H9 (cell line): ENCODE measurements around the gene KRTAP10-12. TPM values are rescaled to one million over a fixed set of nuclear protein-coding genes. Genes with fewer than 3 reads are reported as not detected.
A peak's percentile ranks its signal among the peaks of the same experiment; 100 is the strongest.

Experiments
- DNase-seq: peaks from one replicate; pipeline ENCODE4 v3.0.0-alpha.2; 2017
- H2AFZ ChIP-seq: one replicate; pipeline ENCODE4 v1.6.1; 2013; ENCODE audit warnings: mild to moderate bottlenecking, low read length, control low read depth, moderate library complexity
- H2AK5ac ChIP-seq: 2 replicates; pipeline ENCODE4 v1.6.1; 2013; ENCODE audit warnings: low read length, control low read depth, mixed read lengths; ENCODE audit not compliant: insufficient read length
- H2BK120ac ChIP-seq: one replicate; pipeline ENCODE4 v1.6.1; 2013; ENCODE audit warnings: low read depth, mild to moderate bottlenecking, low read length, control low read depth, inconsistent platforms; ENCODE audit not compliant: poor library complexity, severe bottlenecking
- H2BK12ac ChIP-seq: 2 replicates; pipeline ENCODE4 v1.6.1; 2013; ENCODE audit warnings: low read length, control low read depth, mixed read lengths, low read depth; ENCODE audit not compliant: insufficient read length
- H2BK15ac ChIP-seq: 2 replicates; pipeline ENCODE4 v1.6.1; 2013; ENCODE audit warnings: low read depth, low read length, control low read depth
- H2BK20ac ChIP-seq: one replicate; pipeline ENCODE4 v1.6.1; 2013; ENCODE audit warnings: low read depth, mild to moderate bottlenecking, low read length, control low read depth, inconsistent platforms; ENCODE audit not compliant: poor library complexity, severe bottlenecking
- H2BK5ac ChIP-seq: 2 replicates; pipeline ENCODE4 v1.6.1; 2013; ENCODE audit warnings: low read length, control low read depth, mixed read lengths; ENCODE audit not compliant: insufficient read length
- H3K14ac ChIP-seq: 2 replicates; pipeline ENCODE4 v1.6.1; 2013; ENCODE audit warnings: low read length, control low read depth; ENCODE audit not compliant: insufficient read depth
- H3K18ac ChIP-seq: 2 replicates; pipeline ENCODE4 v1.6.1; 2013; ENCODE audit warnings: low read depth, mild to moderate bottlenecking, mixed read lengths, low read length, control low read depth; ENCODE audit not compliant: insufficient read length
- H3K23ac ChIP-seq: 2 replicates; pipeline ENCODE4 v1.6.1; 2013; ENCODE audit warnings: low read length, control low read depth, mixed read lengths, low read depth; ENCODE audit not compliant: insufficient read length
- H3K23me2 ChIP-seq: 2 replicates; pipeline ENCODE4 v1.6.1; 2013; ENCODE audit warnings: low read depth, mild to moderate bottlenecking, mixed read lengths, low read length, control low read depth; ENCODE audit not compliant: insufficient read length, poor library complexity, severe bottlenecking
- H3K27ac ChIP-seq: 2 replicates; pipeline ENCODE4 v1.5.1; 2013; ENCODE audit warnings: low read length, control low read depth, mixed read lengths, low read depth; ENCODE audit not compliant: insufficient read length
- H3K27me3 ChIP-seq: 2 replicates; pipeline ENCODE4 v1.6.1; 2013; ENCODE audit warnings: low read length, control low read depth, inconsistent platforms; ENCODE audit not compliant: insufficient read depth
- H3K4ac ChIP-seq: 2 replicates; pipeline ENCODE4 v1.6.1; 2013; ENCODE audit warnings: low read depth, mild to moderate bottlenecking, control low read depth, inconsistent platforms, low read length, moderate library complexity
- H3K4me1 ChIP-seq: 2 replicates; pipeline ENCODE4 v1.6.1; 2013; ENCODE audit warnings: low read length, control low read depth, inconsistent platforms; ENCODE audit not compliant: insufficient read depth
- H3K4me2 ChIP-seq: 2 replicates; pipeline ENCODE4 v1.6.1; 2013; ENCODE audit warnings: low read length, control low read depth, mixed read lengths; ENCODE audit not compliant: insufficient read length, insufficient read depth
- H3K56ac ChIP-seq: 2 replicates; pipeline ENCODE4 v1.6.1; 2013; ENCODE audit warnings: low read depth, mild to moderate bottlenecking, mixed read lengths, low read length, control low read depth; ENCODE audit not compliant: insufficient read length
- H3K79me1 ChIP-seq: 2 replicates; pipeline ENCODE4 v1.6.1; 2013; ENCODE audit warnings: low read depth, mild to moderate bottlenecking, moderate library complexity, low read length, control low read depth, inconsistent platforms; ENCODE audit not compliant: insufficient read depth, poor library complexity, severe bottlenecking
- H3K79me2 ChIP-seq: 2 replicates; pipeline ENCODE4 v1.6.1; 2013; ENCODE audit warnings: low read length, control low read depth, inconsistent platforms; ENCODE audit not compliant: insufficient read depth
- H3K9ac ChIP-seq: 2 replicates; pipeline ENCODE4 v1.6.1; 2013; ENCODE audit warnings: low read length, control low read depth, mixed read lengths; ENCODE audit not compliant: insufficient read length; ENCODE audit errors: extremely low read depth
- H3K9me3 ChIP-seq: one replicate; pipeline ENCODE4 v1.6.1; 2013; ENCODE audit warnings: low read depth, low read length, inconsistent platforms; ENCODE audit not compliant: control insufficient read depth
- H3T11ph ChIP-seq: one replicate; pipeline ENCODE4 v1.6.1; 2013; ENCODE audit warnings: mild to moderate bottlenecking, low read length, control low read depth, inconsistent platforms
- H4K20me1 ChIP-seq: one replicate; pipeline ENCODE4 v1.6.1; 2013; ENCODE audit not compliant: control insufficient read depth, insufficient read length, insufficient read depth
- H4K5ac ChIP-seq: 2 replicates; pipeline ENCODE4 v1.6.1; 2013; ENCODE audit warnings: low read depth, mild to moderate bottlenecking, mixed read lengths, low read length, control low read depth; ENCODE audit not compliant: insufficient read length
- H4K8ac ChIP-seq: replicated peaks from 2 replicates; pipeline ENCODE4 v1.6.1; 2013; ENCODE audit warnings: low read length, control low read depth, mixed read lengths, low read depth; ENCODE audit not compliant: insufficient read length
- H4K91ac ChIP-seq: 2 replicates; pipeline ENCODE4 v1.6.1; 2013; ENCODE audit warnings: low read depth, mild to moderate bottlenecking, moderate library complexity, mixed read lengths, low read length, control low read depth; ENCODE audit not compliant: insufficient read length
- H3K27ac Mint-ChIP-seq, 3 experiments: 2 replicates in 2 of 3; 3 replicates in 1 of 3; pipeline ENCODE4 v1.8.0; 2020 to 2021; ENCODE audit warnings: mixed read lengths in 3 of 3, mild to moderate bottlenecking in 1 of 3, moderate library complexity in 1 of 3
- H3K27me3 Mint-ChIP-seq: 2 replicates; pipeline ENCODE4 v1.8.0; 2021; ENCODE audit warnings: low read depth, mild to moderate bottlenecking, moderate library complexity, mixed read lengths
- H3K36me3 Mint-ChIP-seq, 3 experiments: 2 replicates in 2 of 3; 3 replicates in 1 of 3; pipeline ENCODE4 v1.8.0; 2020 to 2021; ENCODE audit warnings: low read depth in 3 of 3, mixed read lengths in 3 of 3; ENCODE audit not compliant: insufficient read depth in 1 of 3
- H3K4me1 Mint-ChIP-seq, 2 experiments: 2 replicates each; pipeline ENCODE4 v1.8.0; 2020; ENCODE audit warnings: mixed read lengths in 2 of 2
- H3K4me3 Mint-ChIP-seq, 2 experiments: 2 replicates in 1 of 2; 3 replicates in 1 of 2; pipeline ENCODE4 v1.8.0; 2020 to 2021; ENCODE audit warnings: mild to moderate bottlenecking in 2 of 2, mixed read lengths in 2 of 2, moderate library complexity in 1 of 2
- H3K9me3 Mint-ChIP-seq, 2 experiments: 2 replicates in 1 of 2; 3 replicates in 1 of 2; pipeline ENCODE4 v1.8.0; 2020; ENCODE audit warnings: mild to moderate bottlenecking in 2 of 2, mixed read lengths in 2 of 2, moderate library complexity in 1 of 2
- CTCF ChIP-seq: fragments of 200-600 bp; sonication (generic); conservative IDR thresholded peaks from 3 replicates; pipeline ENCODE4 v1.8.0; 2021; ENCODE audit warnings: antibody characterized with exemption, mild to moderate bottlenecking
- WGBS: extraction: QIAGEN DNeasy Blood & Tissue Kit; methylation state at CpG from one replicate; pipeline ENCODE4 v1.1.7; 2013; ENCODE audit warnings: missing lambda C conversion rate, low lambda C conversion rate, mixed read lengths; ENCODE audit not compliant: insufficient read length; ENCODE audit errors: extremely low coverage; 5-methylcytosine and 5-hydroxymethylcytosine counted together
- total RNA-seq: library from RNA; stranded (reverse); gene quantifications from 2 replicates; pipeline ENCODE4 v1.2.1, GENCODE V29; 2021

KRTAP10-12 gene
- total RNA-seq, 1 experiment from 2014 or later = not detected

GRCh38 chr21:44706026-44706705 is 9.2 kb downstream of the KRTAP10-12 start:
- peaks cover 42% of the 10 kb centered on the region; the same call in 1 of the 2 replicates for H3K27me3 ChIP-seq
- H3K18ac ChIP-seq = peak overlapping the region; percentile 19
- H4K91ac ChIP-seq = no peak overlapping the region
- no peaks in the 10 kb centered on the region for H4K20me1 ChIP-seq
- no CpG with 5 or more reads among the region's 54 CpGs for WGBS
- H2BK20ac ChIP-seq = no peak overlapping the region
- no peaks in the 10 kb centered on the region for H3K79me1 ChIP-seq
- Mint-ChIP-seq H3K36me3 (no peaks in the 10 kb centered on the region), H3K4me3 (peak overlapping the region; percentile 65 to 82), H3K4me1 (peaks cover 77 to 83% of the 10 kb centered on the region in 2 experiments), H3K9me3 (no peaks in the 10 kb centered on the region; a peak in 1 of 5 replicates), H3K27ac (peak overlapping the region; percentile 87 to 94 (median 94); a peak in 5 of 7 replicates), H3K27me3 (peaks cover 64% of the 10 kb centered on the region)
- no peak overlapping the region for H3K23ac ChIP-seq
- H3K9ac ChIP-seq = no peak overlapping the region
- H4K8ac ChIP-seq = no peak overlapping the region
- H2AFZ ChIP-seq = no peak overlapping the region
- no peaks in the 10 kb centered on the region for H3K79me2 ChIP-seq
- no peaks in the 10 kb centered on the region for H3K9me3 ChIP-seq
- peaks cover 12% of the 10 kb centered on the region; the same call in 1 of the 2 replicates for H3K4me1 ChIP-seq
- H2BK5ac ChIP-seq = no peak overlapping the region
- H2BK12ac ChIP-seq = peak overlapping the region; percentile 58
- H3K56ac ChIP-seq = no peak overlapping the region
- no peak overlapping the region for H3T11ph ChIP-seq
- peak overlapping the region; percentile 10 for H4K5ac ChIP-seq
- no peak for TF ChIP-seq CTCF
- peak overlapping the region; percentile 39 for H3K4me2 ChIP-seq
- H2BK120ac ChIP-seq = no peak overlapping the region
- no peak overlapping the region for H2AK5ac ChIP-seq
- no peak overlapping the region for H2BK15ac ChIP-seq
- no peak for DNase-seq
- no peak overlapping the region for H3K27ac ChIP-seq
- H3K14ac ChIP-seq = peak overlapping the region; percentile 6; the same call in 1 of the 2 replicates
- H3K4ac ChIP-seq = no peak overlapping the region
- peaks cover 32% of the 10 kb centered on the region for H3K23me2 ChIP-seq
